B cell (primary cell): ENCODE results near the gene OVCA2.

Experiments used
- EZH2 ChIP-seq: IDR thresholded peaks from 2 replicates; pipeline ENCODE4 v1.6.1; 2012; ENCODE audit warnings: borderline replicate concordance, low read depth, mild to moderate bottlenecking, moderate library complexity, low read length; ENCODE audit not compliant: insufficient read depth, poor library complexity, severe bottlenecking
- TF ChIP-seq, protein P1 (sequence below): fragments of 200-600 bp; IDR thresholded peaks from one replicate; pipeline ENCODE4 v1.8.0; 2022; ENCODE audit warnings: antibody characterized with exemption, mild to moderate bottlenecking

DNA sequence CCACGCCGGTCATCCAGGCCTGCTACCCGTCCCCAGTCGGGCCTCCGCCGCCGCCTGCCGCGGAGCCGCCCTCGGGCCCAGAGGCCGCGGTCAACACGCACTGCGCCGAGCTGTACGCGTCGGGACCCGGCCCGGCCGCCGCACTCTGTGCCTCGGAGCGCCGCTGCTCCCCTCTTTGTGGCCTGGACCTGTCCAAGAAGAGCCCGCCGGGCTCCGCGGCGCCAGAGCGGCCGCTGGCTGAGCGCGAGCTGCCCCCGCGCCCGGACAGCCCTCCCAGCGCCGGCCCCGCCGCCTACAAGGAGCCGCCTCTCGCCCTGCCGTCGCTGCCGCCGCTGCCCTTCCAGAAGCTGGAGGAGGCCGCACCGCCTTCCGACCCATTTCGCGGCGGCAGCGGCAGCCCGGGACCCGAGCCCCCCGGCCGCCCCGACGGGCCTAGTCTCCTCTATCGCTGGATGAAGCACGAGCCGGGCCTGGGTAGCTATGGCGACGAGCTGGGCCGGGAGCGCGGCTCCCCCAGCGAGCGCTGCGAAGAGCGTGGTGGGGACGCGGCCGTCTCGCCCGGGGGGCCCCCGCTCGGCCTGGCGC, 15.4 kb downstream of the OVCA2 start:
- TF ChIP-seq, protein P1, sequence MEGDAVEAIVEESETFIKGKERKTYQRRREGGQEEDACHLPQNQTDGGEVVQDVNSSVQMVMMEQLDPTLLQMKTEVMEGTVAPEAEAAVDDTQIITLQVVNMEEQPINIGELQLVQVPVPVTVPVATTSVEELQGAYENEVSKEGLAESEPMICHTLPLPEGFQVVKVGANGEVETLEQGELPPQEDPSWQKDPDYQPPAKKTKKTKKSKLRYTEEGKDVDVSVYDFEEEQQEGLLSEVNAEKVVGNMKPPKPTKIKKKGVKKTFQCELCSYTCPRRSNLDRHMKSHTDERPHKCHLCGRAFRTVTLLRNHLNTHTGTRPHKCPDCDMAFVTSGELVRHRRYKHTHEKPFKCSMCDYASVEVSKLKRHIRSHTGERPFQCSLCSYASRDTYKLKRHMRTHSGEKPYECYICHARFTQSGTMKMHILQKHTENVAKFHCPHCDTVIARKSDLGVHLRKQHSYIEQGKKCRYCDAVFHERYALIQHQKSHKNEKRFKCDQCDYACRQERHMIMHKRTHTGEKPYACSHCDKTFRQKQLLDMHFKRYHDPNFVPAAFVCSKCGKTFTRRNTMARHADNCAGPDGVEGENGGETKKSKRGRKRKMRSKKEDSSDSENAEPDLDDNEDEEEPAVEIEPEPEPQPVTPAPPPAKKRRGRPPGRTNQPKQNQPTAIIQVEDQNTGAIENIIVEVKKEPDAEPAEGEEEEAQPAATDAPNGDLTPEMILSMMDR, result no peak
- TF ChIP-seq EZH2, result no peak
